ENCODE results near the gene LCN6. TPM values are rescaled to one million over a fixed set of nuclear protein-coding genes. Genes with fewer than 3 reads are reported as not detected.
"Not testable (repeated sequence)": the region's sequence is repeated elsewhere in the genome, so short reads cannot be mapped to it uniquely, and the experiment has no call there.

The LCN6 gene, protein sequence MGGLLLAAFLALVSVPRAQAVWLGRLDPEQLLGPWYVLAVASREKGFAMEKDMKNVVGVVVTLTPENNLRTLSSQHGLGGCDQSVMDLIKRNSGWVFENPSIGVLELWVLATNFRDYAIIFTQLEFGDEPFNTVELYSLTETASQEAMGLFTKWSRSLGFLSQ
- total RNA-seq (not detected in 2 replicates), polyA plus RNA-seq (0.18 and 0.52 TPM in 2 replicates), polyA minus RNA-seq (not detected in 2 replicates)
- total RNA-seq (2013): 0.26 TPM

GRCh38 chr9:136748201-136748600 is at the start of gene LCN6:
Gene LCN6 (minus strand): TSS chr9:136748525. CDS start chr9:136748483, 42 bp downstream.
- H3K79me2 ChIP-seq (ENCODE audit: control insufficient read depth, insufficient read depth, low read length): peaks cover 2% of the 10 kb centered on the region
- H3K27me3 ChIP-seq (replicated peaks in 1 of 4; ENCODE audit: control extremely low read depth in 1 of 4, control insufficient read depth in 3 of 4, insufficient read depth in 4 of 4, low read length in 3 of 4): no peaks in the 10 kb centered on the region
- H3K4me1 Mint-ChIP-seq: peaks cover 62% of the 10 kb centered on the region
- peaks cover 5% of the 10 kb centered on the region for H3K9me3 Mint-ChIP-seq (ENCODE audit: insufficient read depth)
- H3K9me3 ChIP-seq (ENCODE audit: control extremely low read depth in 1 of 3, control insufficient read depth in 2 of 3, insufficient read depth in 1 of 3, low read length in 2 of 3): peaks cover 4 to 24% (median 23%) of the 10 kb centered on the region in 3 donors
- H3K4me2 ChIP-seq (replicated peaks; ENCODE audit: low read depth, low read length, poor library complexity, severe bottlenecking): peak within 1 kb of the TSS; percentile 52
- ChIA-PET POLR2A (interaction anchor here (0.5 to 5.9 kb wide), 3 partner anchors 11 to 47 kb away, joined by 4 to 60 read pairs (median 39); partner anchors contain the start of gene LCN8), CTCF (interaction anchor here (0.6 to 4.3 kb wide), 3 partner anchors 10 to 46 kb away, joined by 4 to 47 read pairs (median 25); partner anchors contain the start of gene LCN8)
- H3K27ac ChIP-seq (ENCODE audit: low read length in 2 of 2): peak within 1 kb of the TSS; percentile 71 to 83
- intact Hi-C loops (cut with micrococcal nuclease): no loop called here
- peaks cover 33 to 57% of the 10 kb centered on the region in 2 donors for H3K4me1 ChIP-seq (ENCODE audit: control insufficient read depth in 2 of 2, insufficient read depth in 2 of 2, low read length in 2 of 2)
- ATAC-seq (ENCODE audit: low read depth) (no peak), DNase-seq (no peak)
- TF ChIP-seq EZH2 (IDR thresholded peaks at IDR 0.05; ENCODE audit: borderline replicate concordance, insufficient read depth, low read depth, low read length, poor library complexity, severe bottlenecking) (no peak), CTCF (IDR thresholded peaks at IDR 0.05) (no peak)
- H3K4me3 Mint-ChIP-seq: peak within 1 kb of the TSS; percentile 75
- H4K20me1 ChIP-seq (ENCODE audit: control insufficient read depth, insufficient read depth, low read length, poor library complexity, severe bottlenecking): no peaks in the 10 kb centered on the region
- no peak within 1 kb of the TSS for H3K9ac ChIP-seq (ENCODE audit: low read length)
- H3K27me3 Mint-ChIP-seq: no peaks in the 10 kb centered on the region
- H3K4me3 ChIP-seq (ENCODE audit: control extremely low read depth in 1 of 5, extremely low read depth in 1 of 5, insufficient read depth in 1 of 5, low read depth in 2 of 5, low read length in 4 of 5): no peak within 1 kb of the TSS
- no peaks in the 10 kb centered on the region for H3K36me3 ChIP-seq (replicated peaks in 1 of 2; ENCODE audit: control extremely low read depth in 1 of 2, control insufficient read depth in 1 of 2, extremely low read depth in 1 of 2, insufficient read depth in 2 of 2, low read length in 1 of 2)
- H2AFZ ChIP-seq (ENCODE audit: insufficient read depth, low read depth, low read length, poor library complexity, severe bottlenecking): no peak within 1 kb of the TSS
- peak within 1 kb of the TSS; percentile 96 for H3K27ac Mint-ChIP-seq
- WGBS (ENCODE audit: insufficient coverage): 27% methylated on average over 7 of the region's 8 CpGs

DNA sequence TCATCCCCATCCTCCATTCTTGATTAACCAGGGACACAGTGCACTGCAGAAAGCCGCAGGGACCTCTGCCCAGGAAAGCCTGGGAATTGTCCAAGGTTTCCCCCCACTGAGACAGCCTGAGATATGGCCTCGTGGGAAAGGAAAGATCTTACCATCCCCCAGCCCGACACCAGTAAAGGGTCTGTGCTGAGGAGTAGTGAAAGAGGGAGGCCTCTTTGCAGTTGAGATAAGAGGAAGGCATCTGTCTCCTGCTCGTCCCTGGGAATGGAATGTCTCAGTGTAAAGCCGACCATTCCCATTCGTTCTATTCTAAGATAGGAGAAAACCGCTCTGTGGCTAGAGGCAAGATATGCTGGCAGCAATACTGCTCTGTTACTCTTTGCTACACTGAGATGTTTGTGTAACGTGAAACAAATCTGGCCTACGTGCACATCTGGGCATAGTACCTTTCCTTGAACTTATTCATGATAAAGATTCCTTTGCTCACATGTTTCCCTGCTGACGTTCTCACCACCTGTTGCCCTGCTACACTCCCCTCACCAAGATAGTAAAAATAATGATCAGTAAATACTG is 48.5 kb upstream of the LCN6 start:
- H4K20me1 ChIP-seq (ENCODE audit: control insufficient read depth, insufficient read depth, low read length, poor library complexity, severe bottlenecking): peaks cover 10% of the 10 kb centered on the region
- H3K4me3 ChIP-seq (ENCODE audit: control extremely low read depth in 1 of 5, extremely low read depth in 1 of 5, insufficient read depth in 1 of 5, low read depth in 2 of 5, low read length in 4 of 5); H2AFZ ChIP-seq (ENCODE audit: insufficient read depth, low read depth, low read length, poor library complexity, severe bottlenecking); CTCF ChIA-PET; DNase-seq; ATAC-seq (ENCODE audit: low read depth); H3K36me3 ChIP-seq (replicated peaks in 1 of 2; ENCODE audit: control extremely low read depth in 1 of 2, control insufficient read depth in 1 of 2, extremely low read depth in 1 of 2, insufficient read depth in 2 of 2, low read length in 1 of 2); H3K27me3 Mint-ChIP-seq; H3K4me2 ChIP-seq (replicated peaks; ENCODE audit: low read depth, low read length, poor library complexity, severe bottlenecking); POLR2A ChIA-PET; H3K27ac Mint-ChIP-seq; H3K27ac ChIP-seq (ENCODE audit: low read length in 2 of 2); H3K9ac ChIP-seq (ENCODE audit: low read length); H3K79me2 ChIP-seq (ENCODE audit: control insufficient read depth, insufficient read depth, low read length); H3K9me3 Mint-ChIP-seq (ENCODE audit: insufficient read depth); H3K9me3 ChIP-seq (ENCODE audit: control extremely low read depth in 1 of 3, control insufficient read depth in 2 of 3, insufficient read depth in 1 of 3, low read length in 2 of 3): not testable (repeated sequence)
- WGBS (ENCODE audit: insufficient coverage): 60% methylated on average over 1 of the region's 10 CpGs
- peaks cover 27 to 38% of the 10 kb centered on the region in 2 donors for H3K4me1 ChIP-seq (ENCODE audit: control insufficient read depth in 2 of 2, insufficient read depth in 2 of 2, low read length in 2 of 2)
- Mint-ChIP-seq H3K4me1 (peaks cover 20% of the 10 kb centered on the region), H3K4me3 (peak overlapping the region; percentile 37)
- peaks cover 0 to 22% (median 9%) of the 10 kb centered on the region in 4 experiments for H3K27me3 ChIP-seq (replicated peaks in 1 of 4; ENCODE audit: control extremely low read depth in 1 of 4, control insufficient read depth in 3 of 4, insufficient read depth in 4 of 4, low read length in 3 of 4)
- intact Hi-C loops (cut with micrococcal nuclease): loop anchor here (10.0 kb wide), 1 partner anchor 658 kb away; the partner anchor contains the start of gene NSMF
